ENCODE measurements around the gene SLC2A11.

GRCh38 chr22:23877566-23877965 lies 19.9 kb downstream of the SLC2A11 start:
- TF ChIP-seq CTCF (IDR thresholded peaks at IDR 0.05; ENCODE audit: insufficient read depth, low read length, poor library complexity, severe bottlenecking) (no peak), EZH2phosphoT487 (conservative IDR thresholded peaks at IDR 0.05; ENCODE audit: low read length) (no peak)

Measured in SU-DHL-6 (cell line).